Neural cell (in vitro differentiated cells): ENCODE results near the gene ABCA1.

Source experiments
- EP300 ChIP-seq: fragments of 450-650 bp; conservative IDR thresholded peaks from 2 replicates; pipeline ENCODE4 v1.6.1; 2014; ENCODE audit warnings: antibody characterized with exemption, mild to moderate bottlenecking, moderate library complexity; ENCODE audit not compliant: poor library complexity, severe bottlenecking
- EZH2 ChIP-seq: fragments of 200-600, 300-800 bp; shearing (Covaris generic), sonication (generic); IDR thresholded peaks from 2 replicates; pipeline ENCODE4 v1.6.1; 2014; ENCODE audit warnings: antibody characterized with exemption, low read length, borderline replicate concordance, mild to moderate bottlenecking; ENCODE audit not compliant: insufficient read depth, poor library complexity, severe bottlenecking
- POLR2AphosphoS5 ChIP-seq: IDR thresholded peaks from 2 replicates; pipeline ENCODE4 v1.6.1; 2012
- RAD21 ChIP-seq: fragments of 450-650 bp; conservative IDR thresholded peaks from 2 replicates; pipeline ENCODE4 v1.6.1; 2014; ENCODE audit warnings: antibody characterized with exemption, mild to moderate bottlenecking, moderate library complexity
- TF ChIP-seq, protein P1 (sequence below): fragments of 450-650 bp; IDR thresholded peaks from 2 replicates; pipeline ENCODE4 v1.5.1; 2014; ENCODE audit warnings: antibody characterized with exemption, mild to moderate bottlenecking, moderate library complexity; ENCODE audit not compliant: poor library complexity, severe bottlenecking

DNA sequence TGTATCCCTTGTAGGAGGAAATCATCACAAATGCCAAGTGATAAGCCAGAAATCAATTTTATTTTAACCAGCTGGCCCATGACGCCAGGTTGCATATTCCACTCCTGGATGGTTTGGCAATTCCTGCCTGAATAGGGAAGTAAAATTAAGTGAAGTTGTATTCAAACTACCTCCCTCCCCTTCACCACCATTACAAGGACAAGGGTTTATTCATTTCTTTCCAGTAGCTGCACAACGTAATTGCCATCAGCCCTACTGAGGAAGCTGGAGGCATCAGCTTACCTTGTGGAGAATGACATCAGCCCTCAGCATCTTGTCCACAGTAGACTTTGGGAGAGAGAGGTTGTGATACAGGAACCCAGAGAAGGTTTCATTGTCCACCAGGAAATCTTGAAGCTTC is 66.6 kb downstream of the ABCA1 start:
- TF ChIP-seq RAD21 (no peak), EP300 (no peak), EZH2 (no peak), POLR2AphosphoS5 (no peak)
- TF ChIP-seq, protein P1, sequence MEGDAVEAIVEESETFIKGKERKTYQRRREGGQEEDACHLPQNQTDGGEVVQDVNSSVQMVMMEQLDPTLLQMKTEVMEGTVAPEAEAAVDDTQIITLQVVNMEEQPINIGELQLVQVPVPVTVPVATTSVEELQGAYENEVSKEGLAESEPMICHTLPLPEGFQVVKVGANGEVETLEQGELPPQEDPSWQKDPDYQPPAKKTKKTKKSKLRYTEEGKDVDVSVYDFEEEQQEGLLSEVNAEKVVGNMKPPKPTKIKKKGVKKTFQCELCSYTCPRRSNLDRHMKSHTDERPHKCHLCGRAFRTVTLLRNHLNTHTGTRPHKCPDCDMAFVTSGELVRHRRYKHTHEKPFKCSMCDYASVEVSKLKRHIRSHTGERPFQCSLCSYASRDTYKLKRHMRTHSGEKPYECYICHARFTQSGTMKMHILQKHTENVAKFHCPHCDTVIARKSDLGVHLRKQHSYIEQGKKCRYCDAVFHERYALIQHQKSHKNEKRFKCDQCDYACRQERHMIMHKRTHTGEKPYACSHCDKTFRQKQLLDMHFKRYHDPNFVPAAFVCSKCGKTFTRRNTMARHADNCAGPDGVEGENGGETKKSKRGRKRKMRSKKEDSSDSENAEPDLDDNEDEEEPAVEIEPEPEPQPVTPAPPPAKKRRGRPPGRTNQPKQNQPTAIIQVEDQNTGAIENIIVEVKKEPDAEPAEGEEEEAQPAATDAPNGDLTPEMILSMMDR, result no peak
